Left ventricle myocardium inferior (tissue), 1 donor: ENCODE measurements around the gene CORO2B. TPM values are rescaled to one million over a fixed set of nuclear protein-coding genes. Genes with fewer than 3 reads are reported as not detected.

ENCODE experiments used
- DNase-seq: peaks from one replicate; pipeline ENCODE4 v3.0.0-alpha.2; 2020
- H3K27ac ChIP-seq: fragments of 200-600 bp; replicated peaks from 2 replicates; pipeline ENCODE4 v1.8.0; 2021
- H3K27me3 ChIP-seq: fragments of 200-600 bp; 2 replicates; pipeline ENCODE4 v1.8.0; 2021; ENCODE audit warnings: low read depth
- H3K36me3 ChIP-seq: fragments of 200-600 bp; 2 replicates; pipeline ENCODE4 v1.8.0; 2021
- H3K4me1 ChIP-seq: fragments of 200-600 bp; 2 replicates; pipeline ENCODE4 v1.8.0; 2021
- H3K4me3 ChIP-seq: fragments of 200-600 bp; 2 replicates; pipeline ENCODE4 v1.8.0; 2021; ENCODE audit warnings: mild to moderate bottlenecking, moderate library complexity
- H3K9me3 ChIP-seq: fragments of 200-600 bp; replicated peaks from 2 replicates; pipeline ENCODE4 v1.8.0; 2021
- intact Hi-C: fragments of 100-400 bp; cut with micrococcal nuclease; formaldehyde crosslinking; loops from one replicate; pipeline ENCODE4 v1.11.0; 2022
- total RNA-seq: library from RNA; stranded (reverse); fragmentation: NEBNext Ultra II Directional; extraction: Animal tissue kit (Norgen Biotek cat#: 25700); gene quantifications from one replicate; pipeline ENCODE4 v1.2.1, GENCODE V29; 2021
- TF ChIP-seq, protein P1 (sequence below): fragments of 200-600 bp; IDR thresholded peaks from 2 replicates; pipeline ENCODE4 v1.8.0; 2021; ENCODE audit warnings: antibody characterized with exemption, mild to moderate bottlenecking, borderline replicate concordance
- donor health status: DM: no; HTN: yes; CAD: no; lungs with severe emphysema.

Gene CORO2B
- total RNA-seq, 1 donor from 2014 or later = 5.0 TPM

DNA sequence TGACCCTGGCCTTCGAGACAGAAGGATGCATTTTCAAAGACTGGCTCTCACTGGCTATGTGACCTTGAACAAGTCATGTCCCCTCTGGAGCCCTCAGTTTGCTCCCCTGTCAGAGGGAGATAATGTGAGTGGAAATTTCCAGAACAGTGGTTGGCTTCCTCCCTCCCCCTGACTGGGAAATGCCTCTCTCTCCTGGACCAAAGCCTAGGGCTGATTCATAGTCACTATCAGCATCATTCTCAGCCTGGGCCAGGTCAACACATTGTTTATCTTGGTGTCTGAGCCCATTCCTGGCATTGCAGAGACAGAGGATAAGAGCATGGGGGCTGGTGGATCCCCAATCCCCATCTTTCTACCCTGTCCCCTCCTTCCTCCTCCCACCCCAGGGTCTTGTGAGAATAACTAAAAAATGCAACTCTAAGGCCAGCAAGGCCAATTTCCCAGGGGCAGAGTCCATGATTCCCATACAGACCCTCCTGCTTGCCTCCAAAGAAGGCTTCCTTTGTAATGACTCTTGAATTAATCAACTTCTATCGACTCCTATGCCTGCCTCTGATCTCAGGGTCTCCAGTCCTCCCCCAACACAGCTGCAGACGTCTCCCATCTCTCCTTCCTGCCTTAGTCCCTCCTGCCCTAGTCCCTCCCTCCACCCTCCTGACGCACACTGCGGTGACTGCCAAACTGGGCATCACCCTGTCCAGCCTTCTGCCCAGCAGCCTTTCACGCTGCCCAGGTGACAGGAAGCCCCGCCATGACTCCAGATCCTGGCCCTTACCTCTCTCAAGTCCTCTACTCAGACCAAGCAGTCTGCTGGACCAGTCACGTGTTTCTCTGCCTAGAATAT lies 35.4 kb upstream of the CORO2B start:
- no peak overlapping the region for H3K4me3 ChIP-seq
- TF ChIP-seq, protein P1, sequence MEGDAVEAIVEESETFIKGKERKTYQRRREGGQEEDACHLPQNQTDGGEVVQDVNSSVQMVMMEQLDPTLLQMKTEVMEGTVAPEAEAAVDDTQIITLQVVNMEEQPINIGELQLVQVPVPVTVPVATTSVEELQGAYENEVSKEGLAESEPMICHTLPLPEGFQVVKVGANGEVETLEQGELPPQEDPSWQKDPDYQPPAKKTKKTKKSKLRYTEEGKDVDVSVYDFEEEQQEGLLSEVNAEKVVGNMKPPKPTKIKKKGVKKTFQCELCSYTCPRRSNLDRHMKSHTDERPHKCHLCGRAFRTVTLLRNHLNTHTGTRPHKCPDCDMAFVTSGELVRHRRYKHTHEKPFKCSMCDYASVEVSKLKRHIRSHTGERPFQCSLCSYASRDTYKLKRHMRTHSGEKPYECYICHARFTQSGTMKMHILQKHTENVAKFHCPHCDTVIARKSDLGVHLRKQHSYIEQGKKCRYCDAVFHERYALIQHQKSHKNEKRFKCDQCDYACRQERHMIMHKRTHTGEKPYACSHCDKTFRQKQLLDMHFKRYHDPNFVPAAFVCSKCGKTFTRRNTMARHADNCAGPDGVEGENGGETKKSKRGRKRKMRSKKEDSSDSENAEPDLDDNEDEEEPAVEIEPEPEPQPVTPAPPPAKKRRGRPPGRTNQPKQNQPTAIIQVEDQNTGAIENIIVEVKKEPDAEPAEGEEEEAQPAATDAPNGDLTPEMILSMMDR = no peak
- H3K9me3 ChIP-seq = peaks cover 7% of the 10 kb centered on the region
- no peak for DNase-seq
- H3K36me3 ChIP-seq = no peaks in the 10 kb centered on the region
- peaks cover 18% of the 10 kb centered on the region for H3K4me1 ChIP-seq
- intact Hi-C loops = no loop called here
- no peaks in the 10 kb centered on the region for H3K27me3 ChIP-seq
- peak overlapping the region; percentile 45 for H3K27ac ChIP-seq

DNA sequence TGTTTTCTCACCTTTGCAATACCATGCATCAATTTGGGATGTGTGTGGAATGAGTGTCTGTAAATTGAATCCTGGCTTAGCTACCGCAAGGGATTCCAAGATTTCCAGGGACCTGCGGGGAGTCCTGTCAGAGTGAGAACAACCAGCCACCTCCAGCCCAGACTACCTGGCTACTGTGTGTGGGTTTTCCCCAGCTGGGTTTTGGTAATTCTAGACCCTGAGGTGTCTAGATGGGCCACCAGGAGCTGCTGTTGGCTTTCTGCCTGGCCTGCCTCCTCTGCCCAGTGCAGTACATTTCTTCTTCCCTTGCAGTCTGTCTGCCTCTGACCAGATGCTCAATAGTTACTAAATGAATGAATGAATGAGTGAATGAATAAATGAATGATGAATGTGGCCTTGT lies 32.5 kb upstream of the CORO2B start:
- H3K4me3 ChIP-seq = no peak overlapping the region
- H3K9me3 ChIP-seq = no peaks in the 10 kb centered on the region
- H3K4me1 ChIP-seq = peaks cover 18% of the 10 kb centered on the region
- no peak for DNase-seq
- TF ChIP-seq, protein P1 = no peak
- no peak overlapping the region for H3K27ac ChIP-seq
- no peaks in the 10 kb centered on the region for H3K27me3 ChIP-seq
- intact Hi-C loops = loop anchor here (5.0 kb wide), 1 partner anchor 239 kb away; no protein-coding TSS in a partner anchor
- H3K36me3 ChIP-seq = no peaks in the 10 kb centered on the region

DNA sequence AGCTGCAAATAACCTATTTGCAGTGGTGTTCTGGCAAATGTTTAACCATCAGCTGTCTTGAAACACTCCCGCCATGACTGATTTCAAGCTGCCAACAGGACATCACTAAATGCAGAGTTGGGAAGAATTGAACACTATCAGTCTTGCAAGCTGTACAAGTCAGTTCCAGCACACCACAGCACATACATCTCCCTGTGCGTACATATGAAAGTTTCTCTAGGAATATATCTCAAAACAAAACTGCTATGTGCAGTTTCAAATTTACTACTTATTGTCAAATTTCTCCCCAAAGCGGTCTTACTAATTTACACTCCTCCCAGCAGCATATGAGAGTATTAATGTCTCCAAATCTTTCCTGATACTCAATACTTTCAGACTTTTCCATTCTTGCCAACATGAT lies 30.4 kb upstream of the CORO2B start:
- H3K27ac ChIP-seq = no peak overlapping the region
- peaks cover 13% of the 10 kb centered on the region for H3K4me1 ChIP-seq
- intact Hi-C loops = loop anchor here (5.0 kb wide), 1 partner anchor 241 kb away; no protein-coding TSS in a partner anchor
- no peaks in the 10 kb centered on the region for H3K36me3 ChIP-seq
- H3K4me3 ChIP-seq = no peak overlapping the region
- no peak for DNase-seq
- H3K9me3 ChIP-seq = no peaks in the 10 kb centered on the region
- TF ChIP-seq, protein P1 = no peak
- H3K27me3 ChIP-seq = no peaks in the 10 kb centered on the region

DNA sequence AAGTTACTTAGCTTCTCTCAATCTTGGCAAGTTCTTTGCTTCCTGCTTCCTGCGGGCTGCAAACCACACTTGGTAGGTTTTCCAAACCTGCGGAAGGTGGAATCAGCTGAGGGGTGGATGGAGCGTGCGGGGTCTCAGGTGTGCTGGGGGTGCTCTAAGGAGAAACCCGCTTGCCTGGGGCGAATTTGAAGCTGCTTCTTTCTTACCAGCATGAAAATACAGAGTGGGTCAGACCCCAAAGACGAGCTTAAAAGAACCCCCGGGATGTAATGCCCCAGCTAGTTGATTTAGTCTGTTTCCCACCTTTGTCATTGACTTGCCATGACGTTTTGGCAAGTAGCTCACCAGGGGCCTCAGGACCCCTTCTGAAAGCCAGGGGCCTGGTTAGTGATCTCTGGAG lies 28.8 kb upstream of the CORO2B start:
- Histone ChIP-seq H3K27me3 (no peaks in the 10 kb centered on the region), H3K4me1 (peaks cover 4% of the 10 kb centered on the region), H3K9me3 (no peaks in the 10 kb centered on the region), H3K36me3 (no peaks in the 10 kb centered on the region), H3K4me3 (no peak overlapping the region), H3K27ac (no peak overlapping the region)
- intact Hi-C loops = loop anchor here (5.0 kb wide), 1 partner anchor 327 kb away; no protein-coding TSS in a partner anchor
- TF ChIP-seq, protein P1 = no peak
- no peak for DNase-seq

DNA sequence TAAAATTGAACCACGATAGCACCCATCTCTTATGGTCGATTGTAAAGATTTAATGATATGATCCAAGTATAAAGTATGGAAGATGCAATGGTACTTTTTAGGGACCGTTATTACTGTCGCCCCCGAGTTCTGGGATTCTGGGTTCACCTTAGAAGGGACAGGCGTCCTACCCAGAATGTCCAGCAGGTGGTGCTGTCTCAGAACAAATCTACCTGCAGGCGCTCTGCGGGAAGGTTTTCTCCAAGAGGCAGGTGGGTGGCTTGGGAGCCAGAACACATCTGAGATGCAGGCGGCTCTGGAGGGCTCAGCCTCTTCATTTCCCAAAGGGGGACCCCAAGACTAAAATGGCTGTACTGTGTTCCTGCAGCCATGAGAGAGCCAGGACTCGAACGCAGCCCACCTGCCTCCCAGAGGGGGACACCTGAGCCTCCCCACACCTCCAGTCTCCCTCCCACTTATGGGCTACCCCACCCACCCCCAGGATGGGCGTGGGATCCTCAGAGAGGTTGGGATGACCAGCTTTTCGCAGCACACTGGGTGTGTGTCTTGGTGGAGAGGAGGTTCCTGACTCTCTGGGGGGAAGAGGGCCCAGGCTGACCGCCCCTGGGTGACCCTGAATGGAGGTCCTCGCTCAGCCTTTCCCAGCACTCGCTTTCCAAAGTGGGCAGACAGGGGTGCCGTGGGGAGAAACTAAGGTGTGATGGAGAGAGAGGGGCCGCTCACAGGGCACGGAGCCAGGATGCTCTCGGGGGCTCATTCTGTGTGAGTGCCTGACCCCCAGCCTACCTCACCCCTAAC lies 28.1 kb upstream of the CORO2B start:
- Histone ChIP-seq H3K9me3 (no peaks in the 10 kb centered on the region), H3K4me3 (no peak overlapping the region), H3K36me3 (no peaks in the 10 kb centered on the region), H3K4me1 (peaks cover 4% of the 10 kb centered on the region), H3K27ac (no peak overlapping the region), H3K27me3 (no peaks in the 10 kb centered on the region)
- DNase-seq = peak; percentile 70
- TF ChIP-seq, protein P1 = peak; percentile 96
- intact Hi-C loops = loop anchor here (5.0 kb wide), 1 partner anchor 327 kb away; no protein-coding TSS in a partner anchor
